GM12864 (cell line): ENCODE results near the gene RNF141.

Source experiments
- DNase-seq: peaks from one replicate; pipeline ENCODE4 v3.0.0-alpha.2; 2011; ENCODE audit warnings: low read depth
- H3K4me3 ChIP-seq: 2 replicates; pipeline ENCODE4 v1.5.1; 2011; ENCODE audit warnings: mild to moderate bottlenecking, low read depth, low read length, control low read depth
- CTCF ChIP-seq: IDR thresholded peaks from 2 replicates; pipeline ENCODE4 v1.5.1; 2011; ENCODE audit warnings: low read depth, mild to moderate bottlenecking, moderate library complexity, low read length, control low read depth, inconsistent platforms; ENCODE audit errors: missing control alignments

Gene RNF141

GRCh38 chr11:10496296-10496936, 44.6 kb downstream of the RNF141 start:
- H3K4me3 ChIP-seq = no peak overlapping the region
- DNase-seq = no peak
- TF ChIP-seq CTCF = no peak

- no peak for DNase-seq
- no peak for TF ChIP-seq CTCF
- no peak overlapping the region for H3K4me3 ChIP-seq
These were observed 45.6 kb downstream of the RNF141 start for GRCh38 chr11:10495464-10495786.

GRCh38 chr11:10494636-10495463, 46.1 kb downstream of the RNF141 start:
- TF ChIP-seq CTCF = no peak
- no peak for DNase-seq
- no peak overlapping the region for H3K4me3 ChIP-seq

- H3K4me3 ChIP-seq = no peak overlapping the region
- no peak for DNase-seq
- TF ChIP-seq CTCF = no peak
These were observed 47.8 kb downstream of the RNF141 start for GRCh38 chr11:10493041-10493663.

GRCh38 chr11:10492084-10492483, 48.9 kb downstream of the RNF141 start:
- no peak for TF ChIP-seq CTCF
- no peak for DNase-seq

GRCh38 chr11:10490398-10491241, 50.4 kb downstream of the RNF141 start:
- no peak overlapping the region for H3K4me3 ChIP-seq
- DNase-seq = no peak
- TF ChIP-seq CTCF = no peak

More at GRCh38 chr11:10492084-10492483, 48.9 kb downstream of the RNF141 start:
- no peak overlapping the region for H3K4me3 ChIP-seq
